HG03521 (cell line): ENCODE measurements around the gene NME3.
"Not testable (repeated sequence)": the region's sequence is repeated elsewhere in the genome, so short reads cannot be mapped to it uniquely, and the experiment has no call there.

ENCODE experiments used
- ATAC-seq: cut with Tn5 transposase; IDR thresholded peaks from one replicate; pipeline ENCODE4 v1.9.1; 2021; ENCODE audit warnings: mild to moderate bottlenecking, moderate library complexity; ENCODE audit not compliant: unreplicated experiment

The NME3 gene

DNA sequence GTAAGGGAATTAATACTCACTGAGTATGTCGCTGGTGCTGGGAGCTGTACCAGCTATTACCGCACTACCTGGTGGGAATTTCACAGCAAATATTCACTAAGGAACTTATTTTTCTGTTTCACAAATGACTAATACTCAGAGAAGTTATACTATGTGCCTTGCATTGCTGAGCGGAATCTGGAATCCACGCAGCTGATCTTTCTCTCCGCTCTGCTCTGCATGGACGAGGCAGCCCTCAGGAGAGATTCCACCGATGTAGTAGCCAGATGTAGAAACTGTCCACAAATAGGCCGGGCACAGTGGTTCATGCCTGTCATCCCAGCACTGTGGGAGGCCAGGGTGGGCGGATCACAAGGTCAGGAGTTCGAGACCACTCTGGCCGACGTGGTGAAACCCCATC lies 17.1 kb downstream of the NME3 start:
- ATAC-seq = no peak

DNA sequence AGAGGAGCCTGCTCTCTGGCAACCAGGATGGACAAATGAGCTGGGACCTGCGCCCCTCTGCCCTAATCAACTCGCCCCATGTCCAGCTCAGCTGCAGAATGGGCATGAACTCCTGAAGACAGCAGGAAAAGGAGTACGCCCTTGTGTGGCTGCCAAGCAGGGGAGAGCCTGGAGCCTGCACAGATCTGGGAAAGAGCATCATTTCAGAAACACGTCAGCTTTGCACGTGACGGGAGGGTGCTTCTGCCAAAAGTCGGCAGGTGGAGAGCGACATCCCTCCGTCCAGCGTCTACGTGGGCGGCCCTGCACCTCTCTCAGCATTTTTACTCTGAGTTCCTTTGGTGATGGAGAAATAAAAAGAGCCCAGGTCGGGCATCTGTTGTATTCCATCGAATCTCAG lies 18.5 kb downstream of the NME3 start:
- no peak for ATAC-seq

DNA sequence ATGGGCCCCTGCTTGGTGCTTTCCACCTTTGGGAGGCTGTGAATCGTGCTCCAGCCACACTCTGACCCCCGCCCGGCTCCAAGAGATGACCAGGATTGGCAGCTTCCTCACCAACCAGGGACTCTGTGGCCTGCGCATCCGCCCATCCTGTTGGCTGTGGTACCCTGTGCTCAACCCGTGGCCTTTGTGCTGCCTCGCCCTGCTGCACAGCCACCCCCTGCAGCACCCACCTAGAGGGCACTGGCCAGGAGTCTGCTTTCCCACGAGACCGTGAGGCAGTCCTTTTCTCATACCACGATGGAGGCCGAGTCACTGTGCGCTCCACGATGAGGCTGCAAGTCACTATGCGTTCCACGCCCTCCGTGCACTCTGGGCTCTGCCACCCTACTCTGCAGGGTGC lies 19.4 kb downstream of the NME3 start:
- no peak for ATAC-seq

DNA sequence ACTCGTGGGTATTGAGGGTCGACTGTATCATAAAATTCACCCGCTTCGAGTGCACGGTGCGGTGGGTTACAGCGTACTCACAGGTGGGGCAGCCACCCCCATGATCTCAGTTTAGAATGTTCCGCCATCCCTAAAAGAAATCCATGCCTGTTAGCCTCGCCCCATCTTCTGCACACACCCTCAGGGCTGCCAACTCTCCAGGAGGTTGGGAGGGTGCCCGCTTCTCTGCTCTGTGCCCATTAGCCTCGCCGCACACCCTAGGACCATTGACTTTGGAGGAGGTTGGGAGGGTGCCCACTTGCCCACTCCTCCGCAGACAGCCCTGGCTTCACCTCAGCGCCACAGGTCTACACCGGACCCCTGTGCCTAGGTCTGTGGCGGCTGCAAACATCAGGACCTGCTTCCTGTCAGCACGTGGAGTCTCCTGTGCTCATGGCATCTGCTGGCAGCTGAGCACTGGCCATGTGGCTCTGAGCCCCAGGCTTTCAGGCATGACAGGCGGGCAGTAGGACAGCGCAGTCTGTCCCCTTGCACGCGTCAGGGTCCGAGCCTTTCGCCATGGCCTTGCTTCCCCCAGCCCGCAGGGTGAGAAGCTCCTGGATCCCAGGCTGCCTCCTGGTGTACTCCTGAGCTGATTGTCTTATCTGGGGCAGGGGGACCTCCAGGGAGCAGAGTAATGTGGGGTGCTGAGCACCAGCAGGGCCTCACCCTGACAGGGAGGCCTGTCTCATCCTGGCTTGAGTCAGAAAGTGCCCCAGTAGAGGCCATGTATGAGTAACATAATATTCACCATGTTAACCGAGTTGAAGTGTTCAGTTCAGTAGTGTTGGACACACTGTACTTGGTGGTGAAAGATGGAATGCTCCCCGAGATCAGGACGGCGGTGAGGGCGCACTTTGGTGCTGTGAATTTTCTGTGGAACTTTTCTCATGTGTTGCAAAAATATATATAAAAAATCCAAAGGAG lies 21.9 kb downstream of the NME3 start:
- ATAC-seq = no peak

DNA sequence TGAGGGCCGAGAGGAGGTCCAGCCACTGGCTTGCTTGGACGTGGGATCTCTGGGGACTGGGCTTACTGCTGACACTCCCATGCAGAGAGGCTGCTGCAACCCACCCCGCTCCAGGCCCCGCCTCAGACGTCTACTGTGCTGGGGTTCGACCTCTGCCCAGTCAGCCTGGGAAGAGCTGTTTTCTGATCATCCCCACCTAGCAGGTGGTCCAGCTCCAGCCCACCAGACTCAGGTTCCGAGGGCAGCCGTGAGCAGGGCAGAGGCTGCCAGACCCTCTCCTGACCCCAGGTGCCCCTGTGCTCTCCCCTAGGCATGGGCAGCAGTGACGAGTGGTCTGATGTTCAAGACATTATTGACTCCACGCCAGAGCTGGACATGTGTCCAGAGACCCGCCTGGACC lies 23.4 kb downstream of the NME3 start:
- ATAC-seq = no peak

DNA sequence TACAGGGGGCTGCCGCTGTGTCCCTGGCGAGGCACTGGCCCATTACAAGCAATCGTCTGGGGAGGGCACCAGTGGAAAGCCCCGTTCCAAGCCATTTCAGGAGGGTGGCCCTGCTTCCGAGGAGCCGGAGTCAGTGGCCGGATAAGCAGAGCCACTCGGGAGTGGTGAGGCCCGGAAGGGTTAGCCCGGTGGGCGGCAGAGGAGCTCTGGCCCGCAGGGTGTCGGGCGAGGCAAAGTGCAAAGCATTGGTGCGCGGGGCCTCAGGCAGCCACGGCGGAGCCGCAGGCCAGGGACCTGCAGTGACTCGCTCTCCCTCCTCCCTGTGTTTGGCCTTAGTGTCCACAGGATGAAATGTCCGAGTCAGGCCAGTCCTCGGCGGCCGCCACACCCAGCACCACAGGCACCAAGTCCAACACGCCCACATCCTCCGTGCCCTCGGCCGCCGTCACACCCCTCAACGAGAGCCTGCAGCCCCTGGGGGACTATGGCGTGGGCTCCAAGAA lies 24.6 kb downstream of the NME3 start:
- ATAC-seq = no peak

DNA sequence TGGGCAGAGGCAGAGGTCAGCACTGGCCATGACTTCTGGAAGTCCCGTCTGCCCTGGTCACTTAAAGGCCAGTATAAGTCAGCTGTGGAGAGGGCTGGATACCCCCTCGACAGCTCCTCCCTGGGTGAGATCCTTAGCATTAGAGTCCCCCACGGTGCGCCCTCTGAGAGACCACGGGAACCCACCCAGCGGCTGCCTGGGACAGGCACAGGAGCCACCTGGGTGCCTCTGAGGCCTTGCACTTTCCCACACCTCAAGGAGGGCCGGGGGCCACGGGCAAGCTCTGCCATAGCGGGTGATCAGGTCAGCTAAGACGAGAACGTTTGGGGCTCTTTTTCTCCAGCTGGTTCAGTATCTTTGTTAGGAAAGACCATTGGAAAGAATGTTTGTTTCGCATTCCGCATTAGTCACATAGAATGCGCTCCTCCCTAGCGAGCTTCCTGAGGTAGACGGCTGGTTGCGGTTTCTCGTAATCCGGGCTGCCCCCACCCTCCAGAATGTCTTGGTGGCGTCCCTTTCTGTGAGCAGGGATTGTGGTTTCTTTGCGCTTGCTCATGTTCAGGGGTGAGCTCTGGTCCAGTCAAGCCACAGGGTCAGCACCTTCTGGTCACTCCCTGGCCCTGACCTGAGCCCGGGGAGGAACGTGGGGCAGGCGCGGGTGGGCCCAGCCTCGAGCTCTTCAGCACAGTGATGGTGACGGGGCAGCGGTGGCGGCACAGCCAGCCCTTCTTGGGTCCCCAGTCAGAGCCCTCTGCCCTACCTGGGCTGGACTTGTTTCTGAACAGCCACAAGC lies 25.2 kb downstream of the NME3 start:
- ATAC-seq = no peak

DNA sequence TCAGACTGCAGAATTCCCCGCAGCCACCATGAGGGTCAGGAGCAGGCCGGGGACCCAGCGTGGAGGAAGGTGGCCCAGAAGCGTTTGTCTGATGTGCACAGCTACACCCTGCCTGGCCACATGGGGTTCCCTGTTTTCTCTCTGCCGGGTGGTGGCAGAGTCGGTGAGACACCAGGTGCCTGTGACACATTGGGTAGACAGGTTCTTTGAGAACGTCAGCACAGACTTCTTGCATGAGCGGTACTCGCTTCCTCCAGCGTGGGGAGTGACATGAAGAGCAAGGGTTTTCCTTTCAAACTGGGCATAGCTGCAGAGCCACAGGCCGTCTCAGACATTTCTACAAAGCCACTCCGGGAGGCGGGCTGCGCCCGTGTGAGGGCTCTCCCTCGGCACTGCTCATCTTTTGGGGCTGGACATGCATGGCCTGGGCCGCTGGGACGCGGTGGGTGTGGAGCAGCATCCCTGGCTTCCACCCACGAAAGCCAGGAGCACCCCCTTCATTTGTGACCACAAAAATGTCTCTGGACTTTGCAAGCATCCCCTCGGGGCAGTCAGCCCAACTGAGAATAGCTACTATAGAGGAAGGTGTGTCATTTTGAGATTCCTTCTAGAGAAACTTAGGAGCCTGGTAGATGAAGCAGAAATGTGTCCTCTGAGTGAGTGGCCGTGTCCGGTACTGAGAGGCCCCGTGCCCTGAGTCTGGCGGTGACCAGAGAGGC lies 26.0 kb downstream of the NME3 start:
- ATAC-seq = no peak

DNA sequence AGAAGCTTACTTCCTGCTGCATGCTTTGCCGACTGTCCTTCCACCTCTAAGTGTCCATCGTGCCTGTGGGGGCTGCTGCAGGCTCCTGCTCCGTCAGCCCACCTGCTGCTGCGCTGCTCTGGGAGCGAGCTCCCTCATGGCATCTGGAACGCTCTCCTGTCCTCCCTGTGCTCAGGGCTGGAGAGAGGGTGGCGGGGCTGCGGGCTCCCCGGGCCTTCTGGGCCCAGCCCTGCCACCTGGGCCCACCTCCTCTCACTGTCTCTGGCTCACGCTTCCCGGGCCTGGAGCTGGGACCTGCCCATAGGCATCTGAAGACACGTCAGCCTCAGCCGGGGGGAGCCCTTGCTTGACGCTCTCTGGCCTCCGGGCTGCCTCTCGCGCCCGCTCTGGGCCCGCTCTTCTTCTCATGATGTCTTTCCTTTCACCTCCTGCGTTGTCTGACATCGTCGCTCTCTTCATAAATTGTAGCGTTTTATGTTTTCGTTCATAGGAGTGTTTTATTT lies 27.0 kb downstream of the NME3 start:
- no peak for ATAC-seq

DNA sequence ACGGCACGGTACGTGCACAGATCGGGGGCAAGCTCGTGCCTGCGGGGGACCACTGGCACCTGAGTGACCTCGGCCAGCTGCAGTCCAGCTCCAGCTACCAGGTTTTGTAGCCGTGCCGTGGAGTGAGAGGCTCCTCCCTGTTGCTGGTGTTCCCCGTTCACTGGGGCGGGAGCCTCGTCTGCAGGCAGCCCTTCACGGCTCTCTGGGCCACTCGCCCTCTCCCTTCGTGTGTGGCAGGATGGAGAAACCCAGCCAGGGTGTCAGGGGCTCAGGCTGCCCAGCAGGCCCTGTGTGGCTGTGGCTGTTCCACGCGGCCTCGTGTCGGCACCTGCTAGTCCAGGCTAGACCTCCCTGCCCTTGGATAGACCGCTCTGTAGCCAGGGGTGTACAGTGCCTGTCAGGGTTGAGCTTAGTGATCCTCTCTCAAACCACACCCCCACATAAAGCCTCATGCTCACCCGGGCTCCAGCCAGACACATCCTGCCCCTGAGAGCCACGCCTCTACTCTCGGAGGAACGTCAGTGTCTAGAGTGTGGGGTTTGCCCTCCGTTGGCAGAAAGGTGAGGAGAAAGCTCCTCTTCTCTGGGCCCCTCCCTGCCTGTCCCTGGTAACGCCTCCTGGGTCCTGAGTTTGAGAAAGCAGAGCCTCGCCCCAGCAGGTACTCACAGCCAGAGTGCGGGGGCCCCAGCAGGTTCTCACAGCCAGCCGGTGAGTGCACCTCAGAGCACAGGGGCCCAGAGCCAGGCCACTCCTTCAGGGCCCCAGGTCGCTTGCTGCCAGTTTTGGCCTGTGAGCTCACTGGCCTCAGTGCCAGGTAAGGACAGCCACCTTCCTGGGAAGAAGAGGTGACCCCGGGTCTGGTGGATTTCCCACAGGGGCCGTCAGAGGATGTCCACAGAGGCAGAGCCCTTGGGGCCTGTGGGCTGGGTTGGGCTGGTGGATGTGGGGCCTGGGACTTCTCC lies 27.7 kb downstream of the NME3 start:
- ATAC-seq = no peak

DNA sequence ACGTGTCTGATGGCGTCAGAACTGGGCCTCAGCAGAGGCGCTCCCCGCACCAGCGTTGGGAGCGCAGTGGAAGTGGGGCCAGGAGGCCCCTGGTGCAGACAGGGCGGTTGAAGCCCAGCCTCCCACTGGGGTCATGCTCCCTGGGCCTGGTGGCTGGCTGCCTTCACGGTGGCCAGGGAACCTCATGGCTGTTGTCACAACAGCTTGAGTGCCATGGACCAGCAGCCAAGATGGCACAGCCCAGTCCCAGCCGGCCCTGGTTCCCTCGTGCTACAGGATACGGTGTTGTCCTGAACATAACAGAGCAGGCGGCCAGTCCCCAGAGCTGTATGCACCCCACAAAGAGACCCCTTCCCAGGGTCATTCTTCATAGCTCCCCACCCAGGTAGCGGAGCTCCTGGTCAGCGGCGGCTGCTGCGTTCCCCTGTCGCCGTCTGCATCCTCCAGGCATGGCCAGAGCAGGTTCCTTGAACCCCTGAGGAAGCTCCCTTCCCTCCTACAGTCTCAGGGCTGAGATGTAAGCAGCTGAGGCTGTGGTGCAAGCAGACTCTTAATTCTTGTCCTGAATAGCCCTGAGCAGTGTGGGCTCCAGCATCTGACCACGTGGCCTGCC lies 29.7 kb downstream of the NME3 start:
- ATAC-seq = no peak

DNA sequence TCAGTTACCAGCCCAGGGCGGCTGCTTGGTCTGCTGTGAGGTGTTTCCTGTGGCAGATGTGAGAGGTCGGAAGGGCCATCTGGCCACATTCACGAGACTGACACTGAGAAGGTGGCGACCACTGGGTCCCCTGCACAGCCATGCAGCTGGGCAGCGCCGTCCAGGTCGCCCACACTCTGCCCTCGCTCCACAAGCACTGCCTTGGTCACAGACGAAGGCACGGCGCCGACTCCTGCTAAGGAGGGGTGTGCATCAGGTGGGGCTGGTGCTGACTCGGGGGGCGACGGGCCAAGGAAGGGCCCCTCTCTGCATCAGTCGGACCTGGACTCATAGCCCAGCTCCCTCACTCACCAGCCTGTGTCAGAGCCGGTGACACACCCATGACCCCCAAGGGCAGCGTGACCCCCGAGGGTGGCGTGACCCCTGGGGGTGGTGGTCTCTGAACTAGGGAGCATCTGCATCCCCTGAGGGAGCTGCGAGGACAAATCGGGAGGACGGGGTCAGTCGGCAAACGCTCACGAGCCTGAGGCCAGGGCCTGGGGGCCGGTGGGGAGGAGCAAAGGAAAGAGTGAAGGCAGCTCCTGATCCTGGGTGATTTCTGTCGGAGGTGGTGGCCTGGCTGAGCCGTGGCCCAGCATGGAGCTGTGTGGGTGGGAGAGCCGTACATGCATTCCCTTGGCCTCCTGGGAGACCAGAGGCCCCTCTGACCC lies 30.4 kb downstream of the NME3 start:
- ATAC-seq = no peak

DNA sequence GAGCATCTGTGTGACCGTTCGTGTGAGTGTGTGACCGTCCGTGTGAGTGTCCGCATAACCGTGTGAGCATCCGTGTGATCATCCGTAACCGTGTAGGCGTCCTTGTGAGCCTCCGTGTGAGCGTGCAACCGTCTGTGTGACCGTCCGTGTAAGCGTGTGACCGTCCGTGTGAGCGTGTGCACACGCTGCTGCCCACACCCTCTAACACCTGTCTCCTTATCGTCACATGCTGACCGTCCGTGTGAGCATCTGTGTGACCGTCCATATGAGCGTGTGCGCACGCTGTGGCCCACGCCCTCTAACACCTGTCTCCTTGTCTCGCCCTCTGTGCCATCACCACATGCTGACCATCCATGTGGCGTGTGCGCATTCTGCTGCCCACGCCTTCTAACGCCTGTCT lies 31.1 kb downstream of the NME3 start:
- no peak for ATAC-seq

DNA sequence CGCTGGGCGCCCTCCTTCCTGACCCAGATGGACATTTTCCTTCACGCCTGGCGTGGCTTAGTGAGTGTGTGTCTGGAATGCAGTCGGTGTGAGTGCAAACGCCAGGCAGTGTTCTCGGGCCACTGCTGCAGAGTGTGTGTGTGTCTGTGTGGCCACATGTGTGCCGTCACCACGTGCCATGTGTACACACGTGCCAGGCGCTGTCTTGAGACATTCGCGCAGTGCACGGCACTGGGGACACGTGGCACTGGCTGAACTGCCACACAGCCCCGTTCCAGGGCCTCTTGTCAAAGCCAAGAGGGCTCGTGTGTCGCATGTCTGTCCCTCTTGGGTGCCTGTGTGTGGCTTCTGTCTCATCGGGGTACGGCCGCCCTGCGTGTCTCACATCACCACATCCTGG lies 36.5 kb downstream of the NME3 start:
- ATAC-seq = no peak

DNA sequence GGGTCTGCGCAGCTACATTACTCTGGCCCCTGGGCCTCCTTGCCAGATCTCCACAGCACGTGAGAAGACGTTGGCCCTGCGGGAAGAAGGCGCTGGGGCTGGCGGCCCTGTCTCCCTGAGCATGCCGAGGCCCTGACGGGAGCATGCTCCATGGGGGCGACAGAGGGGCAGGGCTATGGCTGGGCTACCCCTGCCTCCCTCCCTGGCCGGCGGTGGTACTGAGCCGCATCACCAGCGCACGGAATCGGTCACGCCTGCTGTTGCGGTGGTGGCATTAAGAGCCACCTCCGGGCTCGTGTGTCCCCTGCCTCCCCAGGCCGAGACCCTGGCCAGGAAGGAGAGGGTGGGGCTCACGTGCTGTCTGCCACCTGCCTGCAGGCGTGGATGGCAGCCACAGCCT lies 37.2 kb downstream of the NME3 start:
- no peak for ATAC-seq

DNA sequence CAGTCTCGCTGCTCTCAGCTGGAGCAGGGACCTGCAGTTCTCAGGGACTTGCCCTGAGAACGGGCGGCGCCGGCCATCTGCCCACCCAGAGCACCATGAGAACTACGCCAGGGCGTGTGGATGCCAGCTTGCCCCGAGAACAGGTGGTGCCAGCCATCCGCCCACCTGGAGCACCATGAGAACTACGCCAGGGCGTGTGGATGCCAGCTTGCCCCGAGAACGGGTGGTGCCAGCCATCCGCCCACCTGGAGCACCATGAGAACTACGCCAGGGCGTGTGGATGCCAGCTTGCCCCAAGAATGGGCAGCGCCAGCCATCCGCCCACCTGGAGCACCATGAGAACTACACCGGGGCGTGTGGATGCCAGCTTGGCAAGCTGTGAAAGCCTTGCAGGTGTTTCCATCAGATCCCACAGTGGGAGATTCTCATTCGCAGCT lies 38.8 kb downstream of the NME3 start:
- not testable (repeated sequence) for ATAC-seq

DNA sequence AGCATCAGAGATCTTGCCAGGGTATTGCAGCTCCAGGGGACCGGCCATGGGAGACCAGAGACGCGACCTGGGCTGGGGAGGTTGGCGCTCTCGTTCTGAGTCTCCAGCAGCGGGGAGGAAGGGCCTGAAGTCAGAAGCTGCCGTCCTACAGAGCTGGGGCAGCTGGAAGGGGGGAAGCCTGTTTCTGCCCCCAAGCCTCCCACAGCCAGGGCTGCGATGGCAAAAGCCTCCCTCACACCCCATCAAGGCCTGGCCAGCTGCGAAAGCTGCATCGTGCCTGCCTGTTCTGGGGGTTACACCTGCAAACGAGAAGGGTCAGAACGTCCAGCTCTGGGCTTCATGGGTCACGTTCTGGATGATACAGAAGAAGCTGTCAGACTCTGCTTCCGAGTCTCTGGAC lies 39.3 kb downstream of the NME3 start:
- no peak for ATAC-seq

DNA sequence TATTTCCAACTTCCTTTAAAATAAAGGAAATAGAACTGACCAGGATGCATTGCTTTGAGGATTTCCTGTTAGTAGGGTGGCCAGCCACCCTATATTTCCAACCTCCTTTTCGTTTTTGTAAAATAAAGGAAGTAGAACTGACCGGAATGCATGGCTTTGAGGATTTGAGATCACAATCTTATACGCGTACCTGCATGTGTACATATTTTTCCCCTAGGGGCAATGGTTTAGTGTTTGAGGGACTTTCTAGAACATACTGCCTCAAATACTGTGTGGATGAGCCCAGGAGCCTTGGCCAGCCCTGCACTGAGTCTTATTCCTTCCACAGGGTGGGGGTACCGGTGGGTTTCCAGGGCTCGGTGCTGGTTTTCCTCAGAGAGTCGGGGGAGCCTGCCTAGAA lies 39.7 kb downstream of the NME3 start:
- no peak for ATAC-seq

DNA sequence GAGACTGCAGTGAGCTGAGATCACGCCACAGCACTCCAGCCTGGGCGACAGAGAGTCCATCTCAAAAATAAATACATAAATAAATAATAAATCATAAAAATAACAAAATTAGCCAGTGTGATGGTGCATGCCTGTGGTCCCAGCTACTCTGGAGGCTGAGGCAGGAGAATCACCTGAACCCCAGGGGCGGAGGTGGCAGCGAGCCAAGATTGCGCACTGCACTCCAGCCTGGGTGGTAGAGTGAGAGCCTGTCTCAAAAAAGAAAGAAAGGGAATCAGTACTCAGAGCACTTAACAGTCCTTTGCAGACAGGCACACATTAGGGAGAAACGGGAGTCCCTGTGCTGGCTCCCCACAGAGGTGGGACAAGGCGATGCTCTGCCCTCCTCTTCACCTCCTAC lies 40.3 kb downstream of the NME3 start:
- no peak for ATAC-seq
